GM18858 (cell line): Measurements from ENCODE around the gene LBX1.

Experiments used
- ATAC-seq: cut with Tn5 transposase; IDR thresholded peaks from one replicate; pipeline ENCODE4 v1.9.1; 2021; ENCODE audit not compliant: unreplicated experiment

LBX1 gene, protein sequence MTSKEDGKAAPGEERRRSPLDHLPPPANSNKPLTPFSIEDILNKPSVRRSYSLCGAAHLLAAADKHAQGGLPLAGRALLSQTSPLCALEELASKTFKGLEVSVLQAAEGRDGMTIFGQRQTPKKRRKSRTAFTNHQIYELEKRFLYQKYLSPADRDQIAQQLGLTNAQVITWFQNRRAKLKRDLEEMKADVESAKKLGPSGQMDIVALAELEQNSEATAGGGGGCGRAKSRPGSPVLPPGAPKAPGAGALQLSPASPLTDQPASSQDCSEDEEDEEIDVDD

GRCh38 chr10:101229266-101230182 lies at the start of gene LBX1:
Gene LBX1, minus strand, starts transcription at chr10:101229463. Its CDS starts 648 bp downstream, at chr10:101228815.
- ATAC-seq: no peak

DNA sequence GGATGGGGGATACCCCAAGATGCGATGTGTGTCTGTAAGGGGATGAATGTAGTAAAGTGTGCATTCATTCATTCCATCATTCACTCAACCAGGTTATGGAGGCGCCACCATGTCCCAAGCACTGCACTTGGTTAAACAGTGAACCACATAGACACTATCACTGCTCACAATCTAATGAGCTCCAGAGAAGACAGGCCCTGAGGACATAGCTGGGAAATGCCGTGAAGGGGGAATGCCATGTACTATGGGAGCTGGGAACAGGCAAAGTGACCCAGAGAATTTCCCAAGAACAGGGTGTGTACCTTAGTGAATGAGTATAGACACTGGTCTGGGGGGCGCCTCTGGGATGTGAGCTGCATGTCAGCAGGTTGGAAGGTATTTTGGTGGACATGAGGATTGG lies 44.5 kb upstream of the LBX1 start:
- no peak for ATAC-seq

- no peak for ATAC-seq
Measured at GRCh38 chr10:101273330-101273729, 44.1 kb upstream of the LBX1 start.

GRCh38 chr10:101272229-101272868 lies 43.1 kb upstream of the LBX1 start:
- ATAC-seq: no peak

DNA sequence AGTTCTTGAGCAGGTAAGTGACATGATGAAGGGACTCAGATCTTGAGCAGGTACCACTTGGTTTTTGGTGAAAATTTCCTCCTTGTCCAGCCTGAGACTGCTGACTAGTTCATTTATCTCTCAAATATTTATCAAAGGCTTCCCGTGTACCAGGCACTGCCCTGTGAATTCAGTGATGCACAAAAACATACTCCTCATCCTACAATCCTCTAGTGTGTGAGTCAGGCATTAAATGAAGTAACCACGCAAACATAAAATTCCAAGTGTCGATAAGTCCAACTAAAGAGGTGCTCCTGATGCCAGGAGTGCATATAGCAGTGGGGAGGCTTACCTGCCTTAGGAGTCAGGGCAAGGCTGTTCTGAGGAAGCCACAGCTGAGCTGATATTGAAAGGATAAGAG lies 41.5 kb upstream of the LBX1 start:
- ATAC-seq: no peak

- ATAC-seq: no peak
Measured at GRCh38 chr10:101267776-101268175, 38.5 kb upstream of the LBX1 start.

- no peak for ATAC-seq
Measured at GRCh38 chr10:101267290-101267680, 38.0 kb upstream of the LBX1 start.

GRCh38 chr10:101266381-101267289 lies 37.4 kb upstream of the LBX1 start:
- no peak for ATAC-seq

- ATAC-seq: no peak
Measured at GRCh38 chr10:101263150-101263752, 34.0 kb upstream of the LBX1 start.

- ATAC-seq: no peak
Measured at GRCh38 chr10:101262147-101262546, 32.9 kb upstream of the LBX1 start.

DNA sequence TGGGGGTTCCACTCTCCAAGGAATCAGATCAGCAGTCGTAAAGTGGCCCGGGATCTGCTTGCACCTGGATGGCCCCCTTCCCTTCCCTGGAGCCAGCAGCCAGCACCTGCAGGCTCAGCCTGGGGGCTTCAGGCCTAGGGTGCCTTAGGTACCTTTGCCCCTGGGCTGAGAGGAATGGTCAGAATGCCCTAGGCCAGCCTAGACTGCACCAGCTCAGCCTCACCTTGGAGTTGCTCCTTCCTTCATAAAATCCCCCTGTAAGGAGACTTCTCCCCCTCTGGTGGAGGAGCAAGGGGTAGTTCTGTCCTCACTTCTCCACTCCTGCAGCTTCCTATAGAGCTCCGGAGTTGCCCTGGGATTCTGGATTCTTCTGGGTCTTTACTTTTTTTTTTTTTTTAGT lies 32.4 kb upstream of the LBX1 start:
- ATAC-seq: no peak

- ATAC-seq: no peak
Measured at GRCh38 chr10:101260764-101261481, 31.7 kb upstream of the LBX1 start.

GRCh38 chr10:101258179-101258885 lies 29.1 kb upstream of the LBX1 start:
- no peak for ATAC-seq

DNA sequence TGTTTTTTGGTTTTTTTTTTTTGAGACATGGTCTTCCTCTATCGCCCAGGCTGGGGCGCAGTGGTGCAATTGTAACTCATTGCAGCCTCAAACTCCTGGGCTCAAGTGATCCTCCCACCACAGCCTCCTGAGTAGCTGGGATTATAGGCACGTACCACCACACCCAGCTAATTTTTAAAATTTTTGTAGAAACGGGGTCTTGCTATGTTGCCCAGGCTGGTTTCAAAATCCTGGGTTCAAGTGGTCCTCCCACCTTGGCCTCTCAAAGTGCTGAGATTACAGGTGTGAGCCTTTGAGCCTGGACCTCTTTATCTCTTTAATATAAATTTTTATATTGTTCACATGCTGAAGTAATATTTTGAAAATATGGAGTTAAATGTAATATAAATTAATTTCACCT lies 28.2 kb upstream of the LBX1 start:
- ATAC-seq: no peak

DNA sequence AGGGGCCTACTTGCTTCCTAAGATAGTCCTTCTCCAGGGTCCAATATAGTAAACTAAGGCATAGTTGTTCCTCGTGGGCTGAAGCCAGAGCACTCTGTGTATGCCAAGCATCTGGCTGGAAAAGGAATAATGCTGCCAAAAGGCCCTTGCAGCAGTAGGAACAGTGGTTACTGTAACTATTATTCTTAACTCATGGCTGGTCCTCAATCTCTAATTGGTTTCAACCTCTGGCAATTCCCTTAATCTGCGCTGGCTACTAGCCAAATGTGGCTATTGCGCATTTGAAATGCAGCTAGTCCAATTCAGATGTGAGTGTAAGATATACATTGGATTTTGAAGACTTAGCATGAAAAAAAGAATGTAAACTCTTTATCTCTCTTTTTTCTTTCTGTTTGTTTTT lies 27.8 kb upstream of the LBX1 start:
- ATAC-seq: no peak

DNA sequence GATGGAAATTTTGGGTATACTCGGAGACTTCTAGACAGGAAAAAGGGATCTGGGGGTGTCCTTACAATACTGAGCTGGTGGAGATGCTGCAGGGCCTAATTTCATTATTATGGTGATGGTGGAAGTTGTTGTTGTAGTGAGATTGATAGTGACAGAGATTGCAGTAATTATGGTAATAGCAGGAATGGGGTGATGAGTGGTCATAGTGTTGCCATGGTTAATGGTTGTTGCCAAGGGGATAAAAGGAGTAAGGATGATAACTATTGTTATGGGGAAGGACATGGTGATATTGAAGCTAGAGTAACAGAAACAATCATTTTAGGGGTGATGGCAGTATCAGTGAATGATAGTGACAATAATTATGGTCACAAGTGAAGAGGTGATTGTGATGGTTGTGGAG lies 27.1 kb upstream of the LBX1 start:
- no peak for ATAC-seq

DNA sequence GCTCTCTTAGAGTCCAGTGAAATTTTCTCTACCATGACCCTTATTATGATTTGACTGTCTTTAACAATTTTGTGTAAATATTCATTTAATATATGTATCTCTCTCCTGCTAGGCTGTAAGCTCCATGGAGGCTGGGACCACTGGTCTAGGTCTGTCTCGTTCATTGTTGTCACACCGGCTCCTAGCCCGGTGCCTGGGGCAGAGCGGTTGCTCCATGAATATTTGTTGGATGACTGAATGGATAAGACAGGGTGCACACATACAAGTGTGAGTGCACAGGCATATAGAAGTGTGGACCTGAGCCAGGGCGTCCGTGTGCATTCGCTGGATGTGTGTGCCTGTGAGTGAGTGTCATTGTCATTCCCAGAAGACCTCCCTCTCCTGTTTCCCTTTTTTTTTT lies 20.9 kb upstream of the LBX1 start:
- no peak for ATAC-seq

DNA sequence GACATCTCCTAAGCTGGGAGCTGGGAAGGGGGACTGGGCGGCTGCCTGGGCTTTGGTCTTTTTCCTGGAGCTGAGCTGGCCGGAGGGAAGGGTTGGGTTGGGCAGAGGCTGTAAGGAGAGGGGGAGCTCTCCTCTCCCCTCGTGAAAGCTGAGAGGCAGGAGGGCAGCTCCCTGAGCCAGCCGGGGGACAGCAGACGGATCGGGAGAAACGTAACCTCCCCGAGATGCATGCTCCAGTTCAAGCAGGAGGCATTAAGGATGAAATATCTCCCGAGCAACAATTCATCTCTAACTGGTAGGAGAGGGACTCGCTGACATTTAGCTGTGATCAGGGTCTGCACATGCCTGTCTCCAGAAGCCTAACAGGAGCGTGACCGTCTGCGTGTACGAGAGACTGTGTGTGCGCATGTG lies 19.9 kb upstream of the LBX1 start:
- ATAC-seq: no peak

GRCh38 chr10:101246639-101247038 lies 17.4 kb upstream of the LBX1 start:
- no peak for ATAC-seq
